Liver (tissue), 9 donors: ENCODE results near the gene SELENOM. TPM values are rescaled to one million over a fixed set of nuclear protein-coding genes. Genes with fewer than 3 reads are reported as not detected.

Experiments used
- DNase-seq: peaks from one replicate; pipeline ENCODE4 v3.0.0-alpha.2; 2017; ENCODE audit warnings: low spot score
- H3K27ac ChIP-seq, 2 donors: one replicate each; pipeline ENCODE4 v1.7.0; 2013; ENCODE audit warnings: inconsistent platforms in 2 of 2, low read length in 2 of 2, control low read depth in 1 of 2, low read depth in 1 of 2, mild to moderate bottlenecking in 1 of 2
- H3K27me3 ChIP-seq, 4 donors: one replicate each; pipeline versions ENCODE4 v1.6.1 to v1.7.0; 2013; ENCODE audit warnings: low read length in 3 of 4, inconsistent platforms in 1 of 4, mild to moderate bottlenecking in 1 of 4, moderate library complexity in 1 of 4; ENCODE audit not compliant: control insufficient read depth in 4 of 4, insufficient read depth in 4 of 4
- H3K36me3 ChIP-seq, 4 donors: one replicate each; pipeline versions ENCODE4 v1.6.1 to v1.7.0; 2013; ENCODE audit warnings: low read length in 3 of 4, mild to moderate bottlenecking in 3 of 4, low read depth in 1 of 4, moderate library complexity in 1 of 4; ENCODE audit not compliant: control insufficient read depth in 4 of 4, insufficient read depth in 3 of 4
- H3K4me1 ChIP-seq, 4 donors: one replicate each; pipeline versions ENCODE4 v1.6.1 to v1.7.0; 2013; ENCODE audit warnings: low read length in 3 of 4, mild to moderate bottlenecking in 3 of 4, moderate library complexity in 1 of 4; ENCODE audit not compliant: control insufficient read depth in 4 of 4, insufficient read depth in 4 of 4
- H3K4me3 ChIP-seq, 3 donors: one replicate each; pipeline versions ENCODE4 v1.6.1 to v1.7.0; 2013; ENCODE audit warnings: low read length in 3 of 3, control low read depth in 1 of 3, low read depth in 1 of 3, mild to moderate bottlenecking in 1 of 3
- H3K9ac ChIP-seq, 2 donors: one replicate each; pipeline ENCODE4 v1.7.0; 2013; ENCODE audit warnings: low read length in 2 of 2, mild to moderate bottlenecking in 2 of 2, moderate library complexity in 2 of 2, control low read depth in 1 of 2, low read depth in 1 of 2
- H3K9me3 ChIP-seq, 4 donors: one replicate each; pipeline versions ENCODE4 v1.6.1 to v1.7.0; 2013; ENCODE audit warnings: low read length in 3 of 4; ENCODE audit not compliant: control insufficient read depth in 4 of 4
- ATF3 ChIP-seq: IDR thresholded peaks from 2 replicates; pipeline ENCODE4 v1.6.1; 2016; ENCODE audit warnings: antibody characterized with exemption
- CTCF ChIP-seq: fragments of 150-350 bp; IDR thresholded peaks from 2 replicates; pipeline ENCODE4 v1.5.1; 2017; ENCODE audit warnings: improper control_type of control experiment, low read depth, low read length; ENCODE audit not compliant: missing input control
- EGR1 ChIP-seq, 2 donors: IDR thresholded peaks; 2 replicates each; pipeline ENCODE4 v1.6.1; 2016 to 2018; ENCODE audit warnings: antibody characterized with exemption in 2 of 2, low read depth in 2 of 2
- FOXA1 ChIP-seq: IDR thresholded peaks from 2 replicates; pipeline ENCODE4 v1.6.1; 2016; ENCODE audit warnings: antibody characterized with exemption
- FOXA2 ChIP-seq: IDR thresholded peaks from 2 replicates; pipeline ENCODE4 v1.6.1; 2016; ENCODE audit warnings: antibody characterized with exemption
- GABPA ChIP-seq, 2 donors: IDR thresholded peaks in 1 of 2; conservative IDR thresholded peaks in 1 of 2; 2 replicates each; pipeline ENCODE4 v1.6.1; 2016; ENCODE audit warnings: antibody characterized with exemption in 2 of 2, mild to moderate bottlenecking in 1 of 2, moderate library complexity in 1 of 2
- HNF4A ChIP-seq, 2 donors: conservative IDR thresholded peaks; 2 replicates each; pipeline ENCODE4 v1.6.1; 2016; ENCODE audit warnings: antibody characterized with exemption in 2 of 2, mild to moderate bottlenecking in 2 of 2
- HNF4G ChIP-seq: IDR thresholded peaks from 2 replicates; pipeline ENCODE4 v1.6.1; 2016; ENCODE audit warnings: antibody characterized with exemption
- JUND ChIP-seq, 2 donors: IDR thresholded peaks; 2 replicates each; pipeline ENCODE4 v1.6.1; 2016; ENCODE audit warnings: antibody characterized with exemption in 2 of 2
- NR2F2 ChIP-seq: IDR thresholded peaks from 2 replicates; pipeline ENCODE4 v1.6.1; 2016; ENCODE audit warnings: antibody characterized with exemption
- RAD21 ChIP-seq, 2 donors: IDR thresholded peaks; 2 replicates each; pipeline ENCODE4 v1.6.1; 2016; ENCODE audit warnings: antibody characterized with exemption in 2 of 2, mild to moderate bottlenecking in 2 of 2
- REST ChIP-seq: IDR thresholded peaks from 2 replicates; pipeline ENCODE4 v1.6.1; 2016; ENCODE audit warnings: antibody characterized with exemption, mild to moderate bottlenecking
- RXRA ChIP-seq, 2 donors: IDR thresholded peaks; 2 replicates each; pipeline ENCODE4 v1.6.1; 2017 to 2018; ENCODE audit warnings: antibody characterized with exemption in 2 of 2, mild to moderate bottlenecking in 1 of 2
- SP1 ChIP-seq: IDR thresholded peaks from 2 replicates; pipeline ENCODE4 v1.6.1; 2018; ENCODE audit warnings: antibody characterized with exemption, mild to moderate bottlenecking
- YY1 ChIP-seq: IDR thresholded peaks from 2 replicates; pipeline ENCODE4 v1.6.1; 2016; ENCODE audit warnings: antibody characterized with exemption, mild to moderate bottlenecking
- ZBTB33 ChIP-seq: IDR thresholded peaks from 2 replicates; pipeline ENCODE4 v1.6.1; 2016; ENCODE audit warnings: antibody characterized with exemption
- WGBS: extraction: QIAGEN DNeasy Blood & Tissue Kit; methylation state at CpG from one replicate; pipeline ENCODE4 v1.1.7; 2013; 5-methylcytosine and 5-hydroxymethylcytosine counted together
- polyA plus RNA-seq, 2 donors: library from polyadenylated mRNA; stranded (reverse) in 1 of 2; unstranded in 1 of 2; fragments of 200-250 nt in 1 of 2; fragments of >200 nt in 1 of 2; fragmentation: Nextera tagmentation in 1 of 2; extraction: Ambion mirVana in 1 of 2; gene quantifications; one replicate each; pipeline versions ENCODE4 v1.2.1 to v1.2.3, GENCODE V29; 2013 to 2015
- total RNA-seq, 2 donors: library from RNA; depleted of rRNA; stranded (reverse); fragments of >200 nt; gene quantifications; one replicate each; pipeline ENCODE4 v1.2.3, GENCODE V29; 2014
- donor health status: healthy.
- donor health status: healthy.
- donor health status: healthy.
- donor health status: healthy.
- donor health status: healthy.

Gene SELENOM
- total and polyA plus RNA-seq, 4 donors: 3.0 to 17.3 (median 12.2) TPM

GRCh38 chr22:31124290-31124689 lies 16.9 kb upstream of the SELENOM start:
- Histone ChIP-seq H3K9ac (no peak overlapping the region), H3K27ac (no peak overlapping the region), H3K4me3 (no peak overlapping the region), H3K9me3 (no peaks in the 10 kb centered on the region), H3K27me3 (no peaks in the 10 kb centered on the region), H3K36me3 (no peaks in the 10 kb centered on the region), H3K4me1 (peaks cover 0 to 9% (median 3%) of the 10 kb centered on the region in 4 donors)
- WGBS: 81% methylated on average over 3 of the region's 3 CpGs
- no peak for TF ChIP-seq SP1
- TF ChIP-seq NR2F2: no peak
- no peak for TF ChIP-seq HNF4G
- TF ChIP-seq RAD21 (IDR thresholded peaks at IDR 0.05): no peak
- TF ChIP-seq GABPA (IDR thresholded peaks at IDR 0.05 in 1 of 2, conservative IDR thresholded peaks at IDR 0.05 in 1 of 2): no peak
- no peak for TF ChIP-seq CTCF
- TF ChIP-seq HNF4A (conservative IDR thresholded peaks at IDR 0.05): no peak
- no peak for TF ChIP-seq ZBTB33
- no peak for TF ChIP-seq REST
- no peak for TF ChIP-seq ATF3
- TF ChIP-seq EGR1 (IDR thresholded peaks at IDR 0.05; ENCODE audit: low read depth in 2 of 2): no peak
- TF ChIP-seq JUND (IDR thresholded peaks at IDR 0.05): no peak
- no peak for DNase-seq

GRCh38 chr22:31123292-31123602 lies 15.9 kb upstream of the SELENOM start:
- no peak overlapping the region for H3K27ac ChIP-seq
- H3K36me3 ChIP-seq: no peaks in the 10 kb centered on the region
- no peak overlapping the region for H3K4me3 ChIP-seq
- H3K9ac ChIP-seq: no peak overlapping the region
- WGBS: 80% methylated on average over 4 of the region's 4 CpGs
- no peaks in the 10 kb centered on the region for H3K9me3 ChIP-seq
- no peaks in the 10 kb centered on the region for H3K27me3 ChIP-seq
- no peak for DNase-seq
- peaks cover 0 to 9% (median 3%) of the 10 kb centered on the region in 4 donors for H3K4me1 ChIP-seq
- no peak for TF ChIP-seq FOXA2
- no peak for TF ChIP-seq RXRA (IDR thresholded peaks at IDR 0.05)
- no peak for TF ChIP-seq REST
- no peak for TF ChIP-seq ZBTB33
- TF ChIP-seq YY1: no peak
- no peak for TF ChIP-seq FOXA1
- TF ChIP-seq ATF3: no peak
- TF ChIP-seq HNF4G: no peak
- TF ChIP-seq CTCF: no peak
- TF ChIP-seq HNF4A (conservative IDR thresholded peaks at IDR 0.05): no peak
